GM23248 (cell line): ENCODE measurements around the gene PARVB.

Experiments used
- EZH2 ChIP-seq: fragments of 200-600 bp; sonication (generic); IDR thresholded peaks from 2 replicates; pipeline ENCODE4 v1.6.1; 2018; ENCODE audit warnings: antibody characterized with exemption, mild to moderate bottlenecking; ENCODE audit not compliant: insufficient read depth, poor library complexity, severe bottlenecking
- EZH2phosphoT487 ChIP-seq: fragments of 200-600 bp; sonication (generic); IDR thresholded peaks from 2 replicates; pipeline ENCODE4 v1.6.1; 2018; ENCODE audit warnings: antibody characterized with exemption, moderate library complexity, mild to moderate bottlenecking, low read depth; ENCODE audit not compliant: insufficient read depth

DNA sequence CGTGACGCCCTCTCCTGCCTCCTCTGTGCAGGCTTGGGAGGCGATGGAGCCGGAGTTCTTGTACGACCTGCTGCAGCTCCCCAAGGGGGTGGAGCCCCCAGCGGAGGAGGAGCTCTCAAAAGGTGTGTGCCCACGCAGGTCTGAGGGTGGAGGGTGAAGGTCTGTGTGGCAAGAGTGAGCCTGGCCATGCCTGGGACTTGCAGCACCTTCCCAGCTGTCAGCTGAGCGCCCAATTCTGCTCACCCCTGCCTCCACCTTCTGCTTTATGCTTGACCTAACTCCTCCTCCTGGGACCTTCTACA, 159.1 kb downstream of the PARVB start:
- no peak for TF ChIP-seq EZH2
- TF ChIP-seq EZH2phosphoT487 = no peak
